Hippocampal formation (tissue), 2 donors: Measurements from ENCODE around the gene SORT1.
A peak's percentile ranks its signal among the peaks of the same experiment; 100 is the strongest.
"Not testable (repeated sequence)": the region's sequence is repeated elsewhere in the genome, so short reads cannot be mapped to it uniquely, and the experiment has no call there.

ENCODE experiments used
- DNase-seq, 2 donors: peaks; one replicate each; lab custom pipeline; 2025; lab: John Stamatoyannopoulos, UW

Gene SORT1

DNA sequence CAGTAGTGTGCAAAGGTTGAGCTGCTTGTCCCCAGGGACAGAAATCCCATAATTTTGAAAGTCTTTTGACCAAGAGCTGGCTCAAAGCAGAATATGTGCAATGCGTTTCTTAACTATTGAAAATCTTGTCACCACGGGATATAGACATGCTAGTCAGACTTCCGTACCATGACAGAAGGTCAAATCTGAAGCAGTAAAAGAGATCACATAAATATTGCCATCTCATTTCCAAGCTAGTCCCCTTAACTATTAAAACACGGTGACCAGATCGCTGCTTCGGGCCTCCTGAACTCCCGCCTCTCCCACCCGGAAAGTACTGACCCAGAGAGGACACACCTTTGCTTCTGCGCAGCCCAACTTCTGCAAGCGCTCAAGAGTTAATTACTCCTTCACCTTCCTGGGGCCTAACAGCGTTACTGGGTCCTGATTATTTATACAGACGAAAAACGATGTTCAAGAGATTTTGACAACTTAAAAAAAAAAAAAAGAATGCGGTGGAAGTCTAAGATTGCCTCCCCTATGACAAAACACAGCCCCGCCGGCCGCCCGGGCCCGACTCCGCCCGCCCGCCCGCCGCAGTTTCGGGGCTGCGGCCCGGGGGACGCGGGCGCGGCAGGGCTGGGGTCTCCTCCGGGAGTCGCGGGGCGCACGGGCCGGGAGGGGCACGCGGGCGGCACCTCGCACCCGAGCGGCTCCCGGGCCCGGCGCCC, 692 bp downstream of the SORT1 start:
- no peak for DNase-seq

DNA sequence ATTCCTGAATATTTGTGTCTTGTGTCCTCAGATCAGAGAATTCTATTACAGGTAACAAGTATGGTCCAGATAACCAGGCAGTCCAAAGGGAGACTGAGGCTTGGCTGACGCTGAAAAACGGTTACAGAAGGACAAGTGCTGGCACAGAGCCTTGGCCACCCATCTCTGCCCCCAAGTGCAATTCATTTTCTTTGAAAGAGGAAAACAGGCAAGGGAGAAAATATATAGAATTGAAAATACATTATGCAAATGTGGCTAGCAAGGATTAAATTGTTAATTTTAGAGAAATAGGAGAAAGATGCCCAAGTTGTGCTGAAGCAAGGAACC, 1.2 kb downstream of the SORT1 start:
- peak in 1 of 2 donors; percentile 64 for DNase-seq

DNA sequence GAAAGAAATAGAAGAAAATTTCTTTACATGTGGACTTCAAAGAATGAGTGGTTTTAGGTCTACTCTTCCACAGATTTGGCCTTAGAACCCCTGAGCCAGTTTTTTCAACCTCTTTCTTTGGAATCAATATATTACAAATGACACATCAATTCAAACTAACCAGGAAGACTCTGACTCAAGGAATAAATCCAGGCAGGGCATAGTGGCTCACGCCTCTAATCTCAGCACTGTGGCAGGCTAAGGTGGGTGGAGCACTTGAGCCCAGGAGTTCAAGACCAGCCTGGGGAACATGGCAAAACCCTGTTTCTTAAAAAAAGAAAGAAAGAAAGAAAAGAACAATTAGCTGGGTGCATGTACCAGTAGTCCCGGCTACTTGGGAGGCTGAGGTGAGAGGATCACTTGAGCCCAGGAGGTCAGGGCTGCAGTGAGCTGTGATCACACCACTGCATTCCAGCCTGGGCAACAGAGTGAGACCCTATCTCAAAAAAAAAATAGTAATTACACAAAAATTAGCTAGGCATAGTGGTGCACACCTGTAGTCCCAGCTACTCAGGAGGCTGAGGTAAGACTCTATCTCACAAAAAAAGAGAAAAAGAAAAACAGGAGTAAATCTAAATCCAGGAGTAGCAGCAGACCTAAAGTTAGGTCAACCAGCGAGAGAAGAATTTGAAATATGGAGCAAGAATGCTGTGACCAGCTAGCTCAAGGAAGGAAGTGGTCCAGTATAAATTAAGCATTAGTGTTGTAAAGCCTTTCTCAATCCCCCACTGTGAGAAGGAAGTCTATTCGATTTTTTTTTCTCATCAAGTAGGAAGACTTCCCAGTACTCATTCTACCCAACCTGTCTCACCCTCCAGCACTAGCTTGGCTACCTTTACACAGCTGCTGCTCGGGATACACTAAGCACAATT, 1.9 kb downstream of the SORT1 start:
- peak in 1 of 2 donors; percentile 64 for DNase-seq

DNA sequence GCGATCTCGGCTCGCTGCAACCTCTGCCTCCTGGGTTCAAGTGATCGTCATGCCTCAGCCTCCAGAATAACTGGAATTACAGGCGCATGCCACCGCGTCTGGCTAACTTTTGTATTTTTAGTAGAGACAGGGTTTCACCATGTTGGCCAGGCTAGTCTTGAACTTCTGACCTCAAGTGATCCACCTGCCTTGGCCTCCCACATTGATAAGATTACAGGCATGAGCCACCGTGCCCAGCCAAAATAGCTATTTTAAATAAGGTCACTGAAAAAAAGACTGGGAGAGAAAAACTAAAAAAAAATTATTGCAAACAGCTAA, 2.5 kb downstream of the SORT1 start:
- not testable (repeated sequence) for DNase-seq

DNA sequence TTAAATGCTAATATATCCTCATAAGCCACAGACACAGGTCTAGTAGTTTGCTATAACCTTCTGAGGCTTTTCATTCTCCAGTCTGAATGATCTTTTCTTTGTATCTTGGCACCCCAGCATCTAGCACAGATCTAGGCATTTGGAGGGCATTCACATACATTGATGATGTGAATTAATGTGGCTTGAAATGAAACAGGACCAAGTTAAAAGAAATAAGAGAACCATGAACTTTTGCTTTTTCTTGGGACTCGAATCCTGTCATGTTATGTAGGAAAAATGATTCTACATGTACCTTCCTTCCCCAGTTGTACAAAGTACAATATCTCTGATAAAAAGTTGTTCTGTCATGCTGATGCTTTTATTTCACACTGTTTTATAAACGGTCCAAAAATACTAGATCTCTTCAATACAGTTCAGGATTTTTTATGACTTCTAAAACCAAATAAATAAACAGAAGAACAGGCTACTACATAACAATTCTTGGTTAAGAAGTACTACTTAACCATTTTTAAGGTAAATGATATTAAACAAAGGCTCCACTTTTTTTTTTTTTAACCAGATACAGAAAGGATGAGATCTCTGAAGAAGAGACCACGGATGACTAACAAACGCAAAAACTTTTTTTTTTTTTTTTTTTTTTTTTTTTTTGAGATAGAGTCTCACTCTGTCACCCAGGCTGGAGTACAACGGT, 3.0 kb downstream of the SORT1 start:
- no peak for DNase-seq

DNA sequence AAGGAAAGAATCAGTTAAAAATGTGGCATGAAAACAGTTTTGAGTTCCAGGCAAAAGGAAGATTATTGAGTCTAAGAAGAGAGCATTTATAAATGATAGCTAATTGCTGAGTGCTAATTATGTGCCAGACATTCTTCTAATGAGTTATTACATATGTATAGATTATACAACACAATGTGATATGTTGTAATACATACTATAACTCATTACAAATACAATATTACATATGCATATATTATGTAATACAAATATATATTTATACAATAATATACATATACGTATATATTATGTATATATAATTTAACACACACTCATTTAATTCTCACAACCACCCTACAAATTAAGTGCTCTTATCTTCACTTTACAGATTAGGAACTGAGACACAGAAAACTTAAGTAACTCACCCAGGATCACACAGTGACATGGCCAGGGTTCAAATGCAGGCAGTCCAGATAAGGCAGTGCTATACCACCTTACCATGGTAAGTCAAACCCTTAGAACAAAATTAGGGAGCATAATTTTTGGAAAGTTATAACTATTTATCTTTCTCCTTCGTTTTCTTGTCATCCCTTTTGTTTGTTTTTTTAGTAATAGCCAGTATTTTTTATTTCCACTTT, 4.0 kb downstream of the SORT1 start:
- DNase-seq = no peak

DNA sequence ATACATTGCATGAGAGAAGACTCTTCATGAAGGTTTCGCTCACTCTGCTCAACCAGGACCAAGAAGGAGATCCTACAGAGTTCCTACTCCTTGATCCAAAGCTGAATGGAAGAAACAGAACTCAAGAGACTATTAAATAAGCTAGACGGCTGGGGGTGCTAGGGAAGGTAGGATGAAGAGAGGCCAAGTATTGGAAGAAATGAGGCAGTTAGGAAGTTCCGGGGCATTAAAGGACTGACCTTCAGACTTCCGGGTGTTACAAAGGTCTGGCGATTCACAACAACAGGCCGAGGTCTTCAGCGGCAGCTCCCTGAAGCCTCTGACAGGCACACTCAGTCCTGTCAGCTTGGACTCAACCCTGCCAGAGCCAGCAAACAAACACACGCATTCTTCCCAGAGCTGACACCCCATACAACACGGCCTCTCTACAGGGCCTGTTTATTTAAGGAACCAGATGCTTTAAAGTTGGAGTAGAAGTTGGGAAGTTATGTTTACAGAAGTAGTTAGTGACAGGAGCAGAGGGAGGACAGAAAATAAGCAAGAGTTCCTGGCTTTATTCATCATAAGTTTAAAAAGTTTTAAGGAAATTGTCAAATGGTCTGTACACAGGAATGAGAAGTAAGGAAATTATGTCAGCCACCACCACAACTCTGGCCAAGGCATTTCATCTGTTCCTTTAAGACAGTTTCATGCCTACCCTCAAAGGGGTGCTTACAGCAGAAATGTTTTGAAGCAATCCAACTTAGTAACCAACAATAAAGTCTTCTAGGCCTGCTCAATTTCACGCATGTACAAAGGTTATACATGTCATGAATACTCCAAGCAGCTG, 4.7 kb downstream of the SORT1 start:
- DNase-seq = peak; percentile 70 to 82

DNA sequence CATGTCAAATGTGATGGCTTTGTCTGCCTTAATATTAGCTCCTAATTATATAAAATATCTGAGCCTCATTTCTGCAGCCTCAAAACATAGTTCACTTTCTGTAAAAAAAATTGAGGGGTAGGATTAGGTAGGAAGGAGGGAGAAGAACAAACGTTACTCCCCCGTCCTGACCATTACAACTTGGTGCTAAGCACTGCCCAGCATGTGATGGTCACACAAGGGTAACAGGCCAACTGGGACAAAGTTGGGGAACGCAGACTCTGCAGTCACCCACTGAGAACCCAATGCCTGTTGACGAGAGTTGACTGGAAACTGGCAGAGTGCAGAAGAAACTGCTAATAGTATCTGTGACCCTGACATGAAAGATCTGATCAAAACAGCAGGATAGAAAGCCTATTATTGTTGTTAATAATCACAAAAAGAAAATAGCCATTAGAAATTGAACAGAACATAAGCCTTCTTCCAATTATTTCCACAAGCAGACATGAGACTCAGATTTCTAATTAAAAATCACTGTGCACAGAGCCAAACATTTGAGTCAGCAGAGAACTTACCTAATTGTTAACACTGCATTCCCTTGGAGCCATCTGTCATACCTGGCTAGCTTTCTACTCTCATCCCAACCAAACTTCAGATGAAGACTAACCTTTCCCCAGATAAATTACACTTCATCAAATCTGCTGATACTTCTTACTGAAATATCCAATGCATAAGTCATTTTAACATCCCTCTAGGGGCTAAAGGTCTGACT, 5.5 kb downstream of the SORT1 start:
- DNase-seq = peak; percentile 43 to 86

DNA sequence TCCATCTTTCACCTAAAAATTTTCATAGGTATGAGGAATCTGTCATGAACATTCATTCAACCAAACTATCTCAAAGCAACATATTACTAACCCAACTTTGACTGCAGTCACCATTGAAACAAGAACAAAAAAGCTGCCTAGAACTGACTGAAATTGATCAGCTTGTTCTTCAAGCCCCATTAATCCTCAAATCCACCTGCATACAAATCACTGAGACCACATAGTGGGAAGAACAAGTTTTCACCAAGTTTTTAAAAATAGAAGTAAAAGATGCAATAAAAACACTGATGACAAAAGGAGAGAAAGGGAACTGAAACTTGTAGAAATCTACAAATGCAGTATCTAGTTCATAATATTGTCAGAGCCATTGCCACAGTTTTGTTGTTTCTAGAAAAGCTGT, 6.1 kb downstream of the SORT1 start:
- peak in 1 of 2 donors; percentile 46 for DNase-seq

DNA sequence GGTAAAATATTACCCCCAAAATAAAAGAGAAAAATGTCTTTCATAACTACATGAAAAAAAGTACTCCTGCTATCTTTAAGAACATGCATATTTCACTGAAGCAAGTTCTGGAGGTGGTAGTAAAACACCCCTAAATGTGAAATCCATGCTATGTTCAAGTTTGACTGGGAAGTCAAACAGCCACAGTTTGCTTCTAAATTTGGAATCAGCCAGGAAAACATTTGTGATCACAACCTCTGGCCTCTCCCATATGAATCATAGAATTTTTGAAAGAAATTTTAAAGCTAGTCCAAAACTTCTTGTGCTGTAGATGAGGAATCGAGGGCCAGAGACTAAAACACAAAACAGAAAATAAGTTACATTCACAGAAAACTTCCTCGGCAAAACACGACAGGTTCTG, 6.6 kb downstream of the SORT1 start:
- no peak for DNase-seq

DNA sequence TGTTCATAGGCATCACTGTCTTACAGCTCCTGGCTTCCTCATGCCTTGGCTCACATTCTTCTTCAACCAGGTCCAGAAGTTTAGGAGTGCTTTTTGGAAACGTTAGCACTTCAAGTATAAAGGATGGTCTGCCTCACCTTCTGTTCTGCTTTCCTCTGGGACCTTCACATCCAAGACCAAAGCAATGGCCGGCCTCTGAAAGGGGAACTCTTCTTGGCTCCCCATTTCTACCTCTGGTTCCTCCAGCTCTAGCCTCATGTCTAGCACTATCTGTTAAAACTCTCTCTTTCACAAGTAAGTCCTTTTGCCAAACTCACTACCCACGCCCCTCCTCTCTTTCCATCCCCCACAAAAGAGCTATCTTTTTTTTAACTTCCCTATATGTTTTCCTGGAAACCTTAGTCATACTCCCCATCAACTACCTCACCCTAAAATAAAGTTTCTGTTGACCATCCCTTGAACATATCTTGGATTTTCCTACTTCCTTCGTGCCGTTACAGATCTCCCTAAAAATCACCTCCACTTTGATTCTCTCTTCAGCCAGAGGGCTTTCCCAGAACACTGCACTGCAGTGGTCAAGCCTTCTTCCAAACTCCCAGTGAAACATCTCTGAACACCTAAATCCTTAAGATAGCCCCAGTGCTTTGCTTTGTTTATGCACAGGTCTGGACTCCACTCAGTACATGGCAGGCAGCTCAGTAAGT, 7.9 kb downstream of the SORT1 start:
- DNase-seq = no peak

DNA sequence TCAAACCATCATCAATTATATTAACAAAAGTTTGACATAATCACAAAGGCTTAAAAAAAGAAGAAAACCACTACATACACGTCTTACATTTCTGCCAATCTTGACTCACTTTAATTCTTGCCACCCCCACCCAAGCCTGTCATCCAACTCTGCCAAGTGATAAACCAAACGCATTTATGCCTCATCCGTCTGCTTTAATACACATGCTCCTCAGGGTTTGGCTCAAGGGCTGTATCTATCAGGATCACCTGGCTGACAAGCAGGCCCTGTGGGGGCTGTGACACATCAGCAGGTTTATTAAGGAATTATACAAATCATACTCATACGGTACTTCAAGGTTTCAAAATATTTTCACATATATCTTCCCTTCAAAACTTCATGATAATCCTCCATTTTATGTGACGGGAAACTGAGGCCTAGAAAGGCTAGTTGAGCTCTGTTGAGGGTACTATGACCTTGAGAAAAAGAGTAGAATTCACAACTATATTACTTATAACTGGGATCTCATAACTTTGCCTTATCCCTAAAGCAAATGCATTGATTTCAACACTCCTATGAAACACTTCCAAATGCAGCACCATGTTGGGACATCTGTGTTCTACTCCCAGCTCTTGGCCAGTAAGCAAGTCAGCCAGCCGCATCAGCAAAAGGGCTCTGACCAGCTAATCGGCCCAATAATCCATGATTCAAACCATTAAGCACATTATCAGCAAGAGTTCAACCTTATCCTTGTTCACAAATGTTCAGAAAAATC, 8.7 kb downstream of the SORT1 start:
- DNase-seq = peak in 1 of 2 donors; percentile 34

DNA sequence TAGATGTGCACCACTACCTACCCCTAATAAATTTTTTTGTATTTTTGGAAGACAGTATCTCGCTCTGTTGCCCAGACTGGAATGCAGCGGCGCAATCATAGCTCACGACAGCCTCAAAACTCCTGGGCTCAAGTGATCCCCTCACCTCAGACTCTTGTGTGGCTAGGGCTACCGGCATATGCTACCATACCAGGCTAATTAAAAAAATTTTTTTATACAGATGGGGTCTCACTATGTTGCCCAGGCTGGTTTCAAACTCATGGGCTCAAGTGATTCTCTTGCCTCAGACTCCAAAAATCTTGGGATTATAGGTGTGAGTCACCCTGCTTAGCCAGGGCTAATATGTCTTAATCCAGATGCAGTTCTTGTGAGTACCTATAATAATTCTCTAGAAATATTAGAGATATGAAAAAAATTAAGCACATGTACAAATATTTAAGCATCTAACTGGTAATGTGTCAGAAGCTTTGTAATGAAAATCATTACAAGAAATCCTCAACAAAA, 9.5 kb downstream of the SORT1 start:
- no peak for DNase-seq

DNA sequence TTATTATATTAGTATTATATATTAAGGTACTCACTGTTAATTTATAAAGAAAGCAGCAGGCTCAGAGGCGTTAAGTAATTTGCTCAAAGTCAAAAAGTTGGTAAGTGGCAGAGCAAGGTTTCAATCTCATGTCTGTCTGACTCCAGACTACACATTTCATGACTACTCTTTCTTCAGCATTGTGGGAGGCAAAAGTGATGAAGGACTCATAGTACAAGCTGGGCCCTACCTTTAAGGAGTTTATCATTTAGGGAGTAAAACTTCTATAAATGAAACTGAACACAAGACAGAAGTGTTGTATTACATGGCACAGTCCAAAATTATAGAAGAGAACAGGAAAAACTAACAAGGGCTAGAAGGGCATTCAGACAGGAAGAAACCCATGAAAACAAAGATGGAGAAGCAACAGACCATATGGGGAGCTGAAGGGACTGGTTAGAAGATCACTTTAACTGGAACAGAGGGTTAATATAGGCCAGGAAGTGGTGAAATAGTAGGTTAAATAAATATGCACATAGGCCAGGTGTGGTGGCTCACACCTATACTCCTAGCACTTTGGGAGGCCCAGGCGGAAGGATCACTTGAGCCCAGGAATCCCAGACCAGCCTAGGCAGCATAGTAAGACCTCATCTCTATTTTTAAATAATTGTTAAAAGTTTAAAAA, 11.5 kb downstream of the SORT1 start:
- DNase-seq = no peak

DNA sequence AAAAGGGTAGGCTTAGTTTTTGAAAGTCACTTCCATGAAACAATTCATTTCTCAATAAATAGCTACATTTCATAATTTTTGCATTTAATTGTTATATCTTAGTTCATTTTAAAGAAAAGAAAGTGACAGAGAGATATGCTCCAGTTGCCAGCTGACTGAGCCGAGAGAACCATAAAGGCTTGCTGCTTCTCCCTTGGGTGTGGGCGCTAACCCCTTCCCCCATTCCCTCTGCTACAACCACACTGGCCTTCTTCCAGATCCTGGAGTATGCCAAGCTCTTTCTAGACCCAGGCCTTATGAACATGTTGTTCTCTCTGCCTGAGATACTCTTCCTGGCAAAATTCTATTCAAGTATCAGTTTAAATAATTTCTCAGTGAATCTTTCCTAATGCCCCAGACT, 12.3 kb downstream of the SORT1 start:
- peak in 1 of 2 donors; percentile 55 for DNase-seq

DNA sequence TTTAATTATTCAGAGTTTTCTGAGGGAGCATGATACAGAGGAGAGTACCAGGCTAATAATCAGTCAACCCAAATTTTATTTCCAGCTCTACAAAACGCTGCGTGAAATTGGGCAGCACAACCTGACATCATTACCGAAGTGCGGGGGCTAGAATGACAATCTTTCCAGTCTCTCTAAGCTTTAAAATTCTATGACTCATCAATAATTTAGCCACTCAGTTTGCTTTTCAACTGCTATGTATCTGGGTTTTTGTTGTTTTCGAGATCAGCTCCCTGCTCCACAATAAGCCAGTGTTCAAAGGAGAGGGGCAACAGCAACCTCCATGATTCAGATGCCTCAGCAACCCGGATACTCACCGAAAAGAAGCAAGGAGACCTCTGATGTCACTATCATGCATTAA, 13.9 kb downstream of the SORT1 start:
- peak in 1 of 2 donors; percentile 20 for DNase-seq

DNA sequence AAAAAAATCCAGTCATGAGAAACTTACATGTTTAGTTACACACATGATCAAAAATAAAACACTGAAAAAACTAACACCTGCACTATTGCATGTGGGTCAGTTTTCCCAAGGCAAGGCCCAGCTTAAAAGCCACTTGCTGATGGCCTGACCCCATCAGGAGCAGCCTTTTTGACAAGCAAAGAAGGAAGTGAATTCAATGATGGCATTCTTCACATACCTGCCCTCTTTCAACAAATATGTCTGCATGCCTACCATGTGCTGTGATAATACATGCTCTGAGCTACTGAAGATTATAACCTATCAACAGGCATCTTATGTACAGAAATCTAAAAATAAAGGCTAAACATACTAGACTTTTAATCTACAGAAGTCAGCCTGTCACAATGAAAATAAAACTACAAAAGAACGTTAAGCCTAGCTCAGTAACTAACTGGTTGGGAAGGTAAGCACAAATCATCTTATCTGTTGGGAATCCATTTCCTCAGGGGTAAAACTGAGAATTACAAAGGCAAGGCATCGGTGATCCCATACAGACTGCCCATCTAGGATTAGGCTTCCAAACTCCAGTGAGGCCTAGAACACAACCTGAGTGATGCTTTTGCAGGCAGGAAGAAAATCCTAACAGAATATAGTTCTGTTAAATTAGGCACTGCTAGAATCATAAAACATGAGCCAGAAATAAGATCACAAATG, 14.5 kb downstream of the SORT1 start:
- DNase-seq = no peak

DNA sequence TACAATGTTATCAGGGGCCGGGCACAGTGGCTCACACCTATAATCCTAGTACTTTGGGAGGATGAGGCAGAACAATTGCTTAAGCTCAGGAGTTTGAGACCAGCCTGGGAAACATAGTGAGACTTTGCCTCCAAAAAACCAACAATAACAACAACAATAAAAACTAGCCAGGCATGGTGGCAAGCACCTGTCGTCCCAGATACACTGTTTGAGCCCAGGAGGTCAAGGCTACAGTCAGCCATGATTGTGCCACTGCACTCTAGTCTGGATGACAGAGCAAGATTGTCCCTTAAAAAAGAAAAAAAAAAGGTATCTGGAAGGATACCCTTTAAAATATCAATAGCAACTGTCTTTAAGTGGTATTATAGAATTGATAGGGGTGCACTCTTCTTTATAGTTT, 16.1 kb downstream of the SORT1 start:
- no peak for DNase-seq
